ENCODE measurements around the gene CEACAM4. TPM values are rescaled to one million over a fixed set of nuclear protein-coding genes. Genes with fewer than 3 reads are reported as not detected.
A peak's percentile ranks its signal among the peaks of the same experiment; 100 is the strongest.

The CEACAM4 gene
- total and polyA plus RNA-seq, 9 of the 15 experiments (the other 6 are each of a cell fraction or from before 2014, with no cell fraction given) = not detected

DNA sequence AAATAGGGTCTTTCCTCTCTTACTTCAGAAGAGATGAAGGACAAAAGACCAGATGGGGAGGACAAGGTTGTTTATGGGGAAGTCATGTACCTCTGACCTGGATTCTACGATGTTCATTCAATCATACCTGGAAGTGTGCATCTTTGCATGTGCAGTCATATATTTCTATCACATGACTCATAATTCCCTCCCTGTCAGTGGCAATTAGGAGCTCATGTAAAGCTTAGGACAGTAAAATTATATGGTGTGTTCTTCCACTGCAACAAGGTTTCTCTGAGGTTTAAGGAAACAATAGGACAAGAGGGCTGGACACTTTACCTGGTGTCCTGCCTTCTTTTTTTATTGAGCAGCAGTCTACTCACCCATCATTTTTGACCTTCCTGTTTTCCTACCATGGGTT is 41.4 kb upstream of the CEACAM4 start:
- FAIRE-seq (no peak), DNase-seq (ENCODE audit: extremely low read depth in 1 of 4, low spot score in 3 of 4) (no peak), ATAC-seq (no peak)
- H3K79me2 ChIP-seq (ENCODE audit: control insufficient read depth, insufficient read depth, low read length) = no peaks in the 10 kb centered on the region
- H3K27ac ChIP-seq (ENCODE audit: extremely low read depth, low read depth, low read length) = no peak overlapping the region
- H2AFZ ChIP-seq (ENCODE audit: low read depth, low read length) = no peak overlapping the region
- ChIA-PET POLR2A (no interaction called here), CTCF (ENCODE audit: low intra/inter-chr PET ratio) (no interaction called here)
- 0 out of 5 replicates have a peak, but pooled peaks cover 0 to 4% of the 10 kb centered on the region in 2 experiments for H3K27me3 ChIP-seq (ENCODE audit: control insufficient read depth in 2 of 2, insufficient read depth in 2 of 2, low read length in 2 of 2)
- no peaks in the 10 kb centered on the region for H4K20me1 ChIP-seq (replicated peaks; ENCODE audit: control insufficient read depth, insufficient read depth, low read length)
- no peak overlapping the region for H3K4me3 ChIP-seq
- H3K4me1 ChIP-seq (replicated peaks in 1 of 2; ENCODE audit: control insufficient read depth in 2 of 2, insufficient read depth in 2 of 2, low read length in 2 of 2) = no peaks in the 10 kb centered on the region
- in situ Hi-C loops (cut with MboI) = no loop called here
- no peak overlapping the region for H3K4me2 ChIP-seq (ENCODE audit: insufficient read depth, low read length)
- 0% methylated on average over 1 of the region's 1 CpG for WGBS (ENCODE audit: insufficient coverage, low coverage, missing lambda C conversion rate)
- TF ChIP-seq, protein P1, sequence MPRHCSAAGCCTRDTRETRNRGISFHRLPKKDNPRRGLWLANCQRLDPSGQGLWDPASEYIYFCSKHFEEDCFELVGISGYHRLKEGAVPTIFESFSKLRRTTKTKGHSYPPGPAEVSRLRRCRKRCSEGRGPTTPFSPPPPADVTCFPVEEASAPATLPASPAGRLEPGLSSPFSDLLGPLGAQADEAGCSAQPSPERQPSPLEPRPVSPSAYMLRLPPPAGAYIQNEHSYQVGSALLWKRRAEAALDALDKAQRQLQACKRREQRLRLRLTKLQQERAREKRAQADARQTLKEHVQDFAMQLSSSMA (CRISPR knock-in tag; IDR thresholded peaks at IDR 0.05) = no peak
- no TSS peak for BruUV-seq (replicated peaks)
- H3K36me3 ChIP-seq (ENCODE audit: control insufficient read depth, insufficient read depth, low read length) = no peaks in the 10 kb centered on the region
- no peaks in the 10 kb centered on the region for H3K9me3 ChIP-seq (replicated peaks; ENCODE audit: control insufficient read depth, insufficient read depth, low read depth, low read length)
- H3K9me1 ChIP-seq (ENCODE audit: control insufficient read depth, insufficient read depth, low read length) = no peaks in the 10 kb centered on the region
- H3K9ac ChIP-seq (ENCODE audit: insufficient read depth in 1 of 2, low read depth in 2 of 2, low read length in 2 of 2) = no peak overlapping the region
- intact Hi-C loops (cut with micrococcal nuclease) = no loop called here

DNA sequence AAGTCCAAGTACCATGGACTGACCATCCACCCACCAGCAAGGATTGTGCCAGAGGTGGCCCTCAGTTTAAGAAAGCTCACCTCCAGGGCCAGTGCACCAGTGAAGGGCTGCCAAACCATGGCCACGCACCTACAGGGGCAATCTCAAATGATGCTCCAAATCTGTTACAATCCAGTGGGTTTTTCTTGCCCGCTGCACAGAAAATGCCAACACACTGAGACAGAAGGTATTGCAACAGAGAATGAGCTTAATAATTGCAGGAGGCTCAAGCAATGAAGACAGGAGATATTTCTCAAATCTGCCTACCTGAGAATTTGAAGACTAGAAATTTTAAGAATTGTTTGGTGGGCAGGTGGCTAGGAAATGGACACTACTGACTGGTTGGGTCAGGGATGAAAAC is 39.2 kb upstream of the CEACAM4 start:
- H3K9me3 ChIP-seq (replicated peaks; ENCODE audit: control insufficient read depth, insufficient read depth, low read depth, low read length) = no peaks in the 10 kb centered on the region
- no peak overlapping the region for H2AFZ ChIP-seq (ENCODE audit: low read depth, low read length)
- no peaks in the 10 kb centered on the region for H3K27me3 ChIP-seq (ENCODE audit: control insufficient read depth in 2 of 2, insufficient read depth in 2 of 2, low read length in 2 of 2)
- H3K9me1 ChIP-seq (ENCODE audit: control insufficient read depth, insufficient read depth, low read length) = no peaks in the 10 kb centered on the region
- POLR2A ChIA-PET = no interaction called here
- H3K27ac ChIP-seq (ENCODE audit: extremely low read depth, low read depth, low read length) = no peak overlapping the region
- FAIRE-seq (no peak), ATAC-seq (no peak), DNase-seq (ENCODE audit: extremely low read depth in 1 of 4, low spot score in 3 of 4) (no peak)
- intact Hi-C loops (cut with micrococcal nuclease) = no loop called here
- no TSS peak for BruUV-seq (replicated peaks)
- 0% methylated on average over 2 of the region's 2 CpGs for WGBS (ENCODE audit: insufficient coverage, low coverage, missing lambda C conversion rate)
- H3K4me1 ChIP-seq (replicated peaks in 1 of 2; ENCODE audit: control insufficient read depth in 2 of 2, insufficient read depth in 2 of 2, low read length in 2 of 2) = no peaks in the 10 kb centered on the region
- CTCF ChIA-PET (ENCODE audit: low intra/inter-chr PET ratio) = no interaction called here
- H3K9ac ChIP-seq (ENCODE audit: insufficient read depth in 1 of 2, low read depth in 2 of 2, low read length in 2 of 2) = no peak overlapping the region
- H3K4me3 ChIP-seq = no peak overlapping the region
- no peaks in the 10 kb centered on the region for H4K20me1 ChIP-seq (replicated peaks; ENCODE audit: control insufficient read depth, insufficient read depth, low read length)
- in situ Hi-C loops (cut with MboI) = no loop called here
- no peaks in the 10 kb centered on the region for H3K36me3 ChIP-seq (ENCODE audit: control insufficient read depth, insufficient read depth, low read length)
- H3K79me2 ChIP-seq (ENCODE audit: control insufficient read depth, insufficient read depth, low read length) = no peaks in the 10 kb centered on the region
- no peak overlapping the region for H3K4me2 ChIP-seq (ENCODE audit: insufficient read depth, low read length)
- TF ChIP-seq, protein P2, sequence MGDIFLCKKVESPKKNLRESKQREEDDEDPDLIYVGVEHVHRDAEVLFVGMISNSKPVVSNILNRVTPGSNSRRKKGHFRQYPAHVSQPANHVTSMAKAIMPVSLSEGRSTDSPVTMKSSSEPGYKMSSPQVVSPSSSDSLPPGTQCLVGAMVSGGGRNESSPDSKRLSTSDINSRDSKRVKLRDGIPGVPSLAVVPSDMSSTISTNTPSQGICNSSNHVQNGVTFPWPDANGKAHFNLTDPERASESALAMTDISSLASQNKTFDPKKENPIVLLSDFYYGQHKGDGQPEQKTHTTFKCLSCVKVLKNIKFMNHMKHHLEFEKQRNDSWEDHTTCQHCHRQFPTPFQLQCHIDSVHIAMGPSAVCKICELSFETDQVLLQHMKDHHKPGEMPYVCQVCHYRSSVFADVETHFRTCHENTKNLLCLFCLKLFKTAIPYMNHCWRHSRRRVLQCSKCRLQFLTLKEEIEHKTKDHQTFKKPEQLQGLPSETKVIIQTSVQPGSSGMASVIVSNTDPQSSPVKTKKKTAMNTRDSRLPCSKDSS (IDR thresholded peaks at IDR 0.05; ENCODE audit: low read depth, partially characterized antibody) = peak; percentile 67
- TF ChIP-seq ZNF551 (CRISPR knock-in tag; IDR thresholded peaks at IDR 0.05) = no peak
- TF ChIP-seq PHB2 (IDR thresholded peaks at IDR 0.05; ENCODE audit: low read depth) = no peak
- TF ChIP-seq ZNF23 (CRISPR knock-in tag; IDR thresholded peaks at IDR 0.05) = no peak
- peak in 1 of 2 experiments; percentile 79; a peak in 2 of 3 replicates for TF ChIP-seq CBX3 (IDR thresholded peaks at IDR 0.05; ENCODE audit: borderline replicate concordance in 1 of 2, low read length in 2 of 2)
- peak; percentile 87 for TF ChIP-seq CBX1 (IDR thresholded peaks at IDR 0.05; ENCODE audit: low read depth)
- TF ChIP-seq, protein P3, sequence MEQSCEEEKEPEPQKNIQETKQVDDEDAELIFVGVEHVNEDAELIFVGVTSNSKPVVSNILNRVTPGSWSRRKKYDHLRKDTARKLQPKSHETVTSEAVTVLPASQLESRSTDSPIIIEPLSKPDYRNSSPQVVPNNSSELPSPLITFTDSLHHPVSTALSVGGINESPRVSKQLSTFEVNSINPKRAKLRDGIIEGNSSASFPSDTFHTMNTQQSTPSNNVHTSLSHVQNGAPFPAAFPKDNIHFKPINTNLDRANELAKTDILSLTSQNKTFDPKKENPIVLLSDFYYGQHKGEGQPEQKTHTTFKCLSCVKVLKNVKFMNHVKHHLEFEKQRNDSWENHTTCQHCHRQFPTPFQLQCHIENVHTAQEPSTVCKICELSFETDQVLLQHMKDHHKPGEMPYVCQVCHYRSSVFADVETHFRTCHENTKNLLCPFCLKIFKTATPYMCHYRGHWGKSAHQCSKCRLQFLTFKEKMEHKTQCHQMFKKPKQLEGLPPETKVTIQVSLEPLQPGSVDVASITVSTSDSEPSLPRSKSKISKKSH (CRISPR knock-in tag; IDR thresholded peaks at IDR 0.05) = 0 out of 2 replicates have a peak, but pooled peaks have one; percentile 33
- no peak for TF ChIP-seq ZNF57 (CRISPR knock-in tag; IDR thresholded peaks at IDR 0.05)
- peak; percentile 74; the same call in 1 of the 2 replicates for TF ChIP-seq TRIM28 (IDR thresholded peaks at IDR 0.05)
- no peak for TF ChIP-seq ZNF507 (tag; conservative IDR thresholded peaks at IDR 0.05)
- TF ChIP-seq, protein P4, sequence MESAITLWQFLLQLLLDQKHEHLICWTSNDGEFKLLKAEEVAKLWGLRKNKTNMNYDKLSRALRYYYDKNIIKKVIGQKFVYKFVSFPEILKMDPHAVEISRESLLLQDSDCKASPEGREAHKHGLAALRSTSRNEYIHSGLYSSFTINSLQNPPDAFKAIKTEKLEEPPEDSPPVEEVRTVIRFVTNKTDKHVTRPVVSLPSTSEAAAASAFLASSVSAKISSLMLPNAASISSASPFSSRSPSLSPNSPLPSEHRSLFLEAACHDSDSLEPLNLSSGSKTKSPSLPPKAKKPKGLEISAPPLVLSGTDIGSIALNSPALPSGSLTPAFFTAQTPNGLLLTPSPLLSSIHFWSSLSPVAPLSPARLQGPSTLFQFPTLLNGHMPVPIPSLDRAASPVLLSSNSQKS (CRISPR knock-in tag; IDR thresholded peaks at IDR 0.05) = no peak
- no peak for TF ChIP-seq SAFB (IDR thresholded peaks at IDR 0.05; ENCODE audit: borderline replicate concordance, low read depth, low read length)
